ENCODE results near the gene KPNA2.
A peak's percentile ranks its signal among the peaks of the same experiment; 100 is the strongest.
"Not testable (repeated sequence)": the region's sequence is repeated elsewhere in the genome, so short reads cannot be mapped to it uniquely, and the experiment has no call there.

The KPNA2 gene

DNA sequence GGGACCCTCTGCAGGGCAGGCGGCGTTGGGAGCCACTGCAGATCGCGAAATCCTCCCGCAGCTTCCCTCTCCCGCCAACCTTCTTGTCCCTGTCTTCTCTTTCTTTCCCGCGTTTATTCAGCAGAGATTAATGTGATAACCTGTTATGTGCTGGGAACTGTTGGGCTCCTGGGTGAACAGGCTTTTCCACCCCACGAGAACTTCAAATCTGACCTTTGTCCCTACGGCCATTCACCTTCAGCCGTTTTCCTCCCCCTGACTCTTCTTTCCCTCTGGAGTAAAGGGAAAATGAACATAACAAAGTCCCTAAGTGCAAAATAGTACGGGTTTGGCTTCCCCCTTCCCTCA is 15.2 kb upstream of the KPNA2 start:
- no peak for DNase-seq

DNA sequence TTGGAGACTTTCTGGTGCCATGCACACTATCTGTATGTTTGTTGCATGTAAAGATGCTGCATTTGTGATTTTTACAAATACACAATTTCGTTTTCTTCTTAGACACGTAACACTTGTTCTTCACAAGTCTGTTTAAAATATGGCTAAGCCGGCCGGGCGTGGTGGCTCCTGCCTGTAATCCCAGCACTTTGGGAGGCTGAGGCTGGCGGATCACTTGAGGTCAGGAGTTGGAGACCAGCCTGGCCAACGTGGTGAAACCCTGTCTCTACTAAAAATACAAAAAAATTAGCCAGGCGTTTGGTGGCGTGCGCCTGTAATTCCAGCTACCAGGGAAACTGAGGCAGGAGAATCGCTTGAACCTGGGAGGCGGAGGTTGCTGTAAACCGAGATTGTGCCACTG is 14.7 kb upstream of the KPNA2 start:
- not testable (repeated sequence) for DNase-seq

DNA sequence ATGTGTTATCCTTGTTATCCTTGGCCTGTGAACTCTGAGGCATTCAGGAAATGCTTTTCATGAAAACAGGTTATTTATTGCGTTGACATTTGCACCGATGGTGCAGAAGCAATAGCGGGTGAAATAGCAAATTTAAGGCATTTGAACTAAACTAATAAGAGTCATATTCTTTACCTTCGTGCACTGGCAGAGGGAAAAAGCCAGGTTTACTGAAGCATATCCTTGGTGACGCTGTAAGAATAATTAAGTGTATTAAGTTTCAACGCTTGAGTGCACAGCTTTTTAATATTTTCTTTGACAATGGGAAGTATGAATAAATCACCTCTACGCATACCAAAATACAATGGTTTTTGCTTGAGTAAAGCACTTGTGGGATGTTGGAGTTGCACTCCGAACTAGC is 13.6 kb upstream of the KPNA2 start:
- DNase-seq = no peak

DNA sequence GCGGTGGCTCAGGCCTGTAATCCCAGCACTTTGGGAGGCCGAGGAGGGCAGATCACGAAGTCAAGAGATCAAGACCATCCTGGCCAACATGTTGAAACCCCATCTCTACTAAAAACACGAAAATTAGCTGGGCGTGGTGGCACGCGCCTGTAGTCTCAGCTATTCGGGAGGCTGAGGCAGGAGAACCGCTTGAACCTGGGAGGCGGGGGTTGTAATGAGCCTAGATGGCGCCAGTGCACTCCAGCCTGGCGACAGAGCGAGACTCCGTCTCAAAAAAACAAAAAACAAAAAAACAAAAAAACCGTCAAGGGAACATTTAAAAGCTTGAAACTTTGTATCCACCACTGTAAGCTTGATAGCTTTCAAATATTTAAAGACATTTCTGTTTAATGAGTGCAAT is 13.0 kb upstream of the KPNA2 start:
- DNase-seq = not testable (repeated sequence)

DNA sequence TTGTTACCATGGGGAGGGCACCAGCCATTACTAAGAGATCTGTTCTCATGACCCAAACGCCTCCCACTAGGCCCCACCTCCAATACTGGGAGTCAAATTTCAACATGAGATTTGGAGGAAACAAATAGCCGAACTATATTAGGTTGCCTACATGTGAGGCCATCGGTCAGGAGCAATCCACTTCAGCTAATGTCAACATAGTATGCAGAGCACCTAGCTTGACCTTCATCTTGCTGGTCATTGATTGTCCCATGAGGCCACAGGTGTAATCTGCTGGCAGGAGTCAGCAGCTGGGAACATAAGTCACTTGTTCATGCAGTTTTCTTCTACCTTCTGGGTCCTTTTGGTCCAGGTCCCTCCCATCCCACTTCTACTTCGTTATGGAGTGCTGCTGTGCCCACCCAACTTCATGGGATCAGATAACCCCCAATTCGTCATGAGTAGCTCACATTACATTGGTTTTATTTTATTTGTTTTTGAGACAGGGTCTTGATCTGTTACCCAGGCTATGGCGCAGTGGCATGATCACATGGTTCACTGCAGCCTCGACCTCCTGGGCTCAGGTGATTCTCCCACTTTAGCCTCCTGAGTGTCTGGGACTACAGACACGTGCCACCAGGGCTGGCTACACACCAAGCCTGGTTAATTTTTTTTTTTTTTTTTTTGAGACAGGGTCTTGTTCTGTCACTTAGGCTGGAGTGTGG is 5.9 kb upstream of the KPNA2 start:
- DNase-seq = no peak

DNA sequence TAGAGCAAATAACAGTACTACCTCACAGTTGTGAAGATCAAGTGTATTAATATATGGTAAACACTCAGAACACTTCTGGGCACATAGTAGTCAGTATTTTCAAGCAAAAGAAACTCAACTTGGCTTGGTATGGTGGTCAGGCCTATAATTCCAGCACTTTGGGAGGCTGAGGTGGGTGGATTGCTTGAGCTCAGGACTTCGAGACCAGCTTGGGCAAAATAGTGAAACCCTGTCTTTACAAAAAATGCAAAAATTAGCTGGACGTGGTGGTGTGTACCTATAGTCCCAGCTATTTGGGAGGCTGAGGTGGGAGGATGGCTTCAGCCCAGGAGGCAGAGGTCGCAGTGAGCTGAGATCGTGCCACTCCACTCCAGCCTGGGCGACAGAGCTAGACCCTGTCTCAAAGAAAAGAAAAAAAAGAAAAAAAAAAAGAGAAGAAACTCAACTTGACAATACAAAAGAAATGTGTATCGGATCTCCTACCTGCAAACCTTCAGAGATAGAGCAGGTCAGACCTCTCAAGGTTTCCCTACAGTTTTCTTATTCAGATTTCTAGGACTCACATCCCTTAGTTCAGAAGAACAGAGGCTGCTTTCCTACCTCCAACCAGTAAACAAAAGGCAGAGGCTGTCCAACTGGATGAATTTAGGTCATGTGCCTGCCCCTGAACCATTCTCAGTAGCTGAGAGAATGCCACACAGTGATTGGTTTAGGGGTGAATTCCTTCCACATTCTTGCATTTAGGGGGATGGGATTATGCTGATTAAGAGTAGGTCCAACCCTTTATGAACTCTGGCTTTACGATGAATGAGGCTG is 1.7 kb upstream of the KPNA2 start:
- peak in 1 of 2 experiments; percentile 22 for DNase-seq

DNA sequence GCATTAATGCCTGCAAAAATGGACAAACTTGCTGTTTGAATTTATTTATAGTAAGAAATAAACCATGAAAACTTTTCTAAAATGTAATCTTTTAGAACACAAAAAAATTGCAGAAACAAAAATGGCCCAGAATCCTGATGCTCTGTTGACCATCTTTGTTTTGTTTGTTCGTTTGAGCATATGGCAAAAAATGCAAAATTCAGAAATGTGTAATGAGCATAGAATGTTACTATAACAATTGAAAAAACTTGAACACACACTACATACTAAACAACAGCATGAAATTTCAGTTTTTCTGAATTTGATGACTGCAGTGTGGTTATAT is 1.1 kb upstream of the KPNA2 start:
- no peak for DNase-seq

DNA sequence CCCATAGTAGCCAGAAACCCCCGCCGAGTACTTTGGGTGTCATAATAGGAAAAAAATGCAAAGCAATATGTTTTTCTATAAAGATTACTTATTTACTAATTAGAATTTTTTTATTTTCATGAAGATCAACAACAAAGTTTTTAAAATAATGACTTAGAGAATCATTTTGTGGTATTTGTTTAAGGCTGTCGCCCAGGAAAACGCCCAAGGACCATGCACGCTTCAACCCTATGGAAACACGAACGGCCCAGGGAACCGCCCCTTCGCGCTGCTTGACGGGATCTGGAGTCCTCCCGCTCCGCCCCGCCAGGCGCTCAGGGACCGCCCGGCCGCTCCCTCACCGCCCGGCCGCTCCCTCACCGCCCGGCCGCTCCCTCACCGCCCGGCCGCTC is 408 bp upstream of the KPNA2 start:
- DNase-seq = peak; percentile 99

DNA sequence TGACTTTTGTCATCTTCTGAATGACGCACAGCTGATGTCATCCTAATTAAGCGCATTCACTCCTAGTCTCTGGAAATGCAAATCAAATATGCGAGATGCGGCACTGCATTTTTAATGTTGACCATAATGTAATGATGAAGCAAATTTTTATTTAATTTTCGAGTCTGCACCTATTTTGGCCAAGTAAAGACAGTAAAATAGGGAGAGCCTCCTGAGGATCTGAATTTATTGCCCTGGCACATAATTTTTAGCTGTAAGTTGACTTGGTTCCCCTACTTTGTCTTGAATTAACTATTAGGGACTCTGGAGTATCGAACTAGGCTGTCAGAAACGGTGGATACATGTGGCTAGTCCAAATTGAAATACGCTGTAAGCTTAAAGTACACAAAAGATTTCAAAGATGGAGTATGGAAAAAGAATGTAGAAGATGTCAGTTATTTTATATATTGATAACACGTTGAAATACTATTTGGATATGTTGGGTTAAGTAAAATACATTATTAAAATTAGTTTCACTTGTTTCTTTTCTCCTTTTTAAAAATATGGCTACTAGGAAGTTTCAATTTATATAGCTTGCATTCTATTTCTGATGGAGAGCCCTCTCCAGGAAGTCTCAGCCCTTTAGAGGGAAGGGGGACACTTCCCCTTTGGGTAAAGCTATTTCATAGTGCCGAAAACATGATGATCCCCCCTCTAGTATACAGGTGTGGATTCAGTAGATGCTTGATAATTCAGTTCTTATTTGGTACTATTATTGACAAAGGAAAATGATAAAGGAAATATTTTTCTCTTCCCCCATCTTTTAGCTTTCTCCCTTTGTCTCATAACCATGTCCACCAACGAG is 991 bp downstream of the KPNA2 start:
- peak in 1 of 2 experiments; percentile 7 for DNase-seq

DNA sequence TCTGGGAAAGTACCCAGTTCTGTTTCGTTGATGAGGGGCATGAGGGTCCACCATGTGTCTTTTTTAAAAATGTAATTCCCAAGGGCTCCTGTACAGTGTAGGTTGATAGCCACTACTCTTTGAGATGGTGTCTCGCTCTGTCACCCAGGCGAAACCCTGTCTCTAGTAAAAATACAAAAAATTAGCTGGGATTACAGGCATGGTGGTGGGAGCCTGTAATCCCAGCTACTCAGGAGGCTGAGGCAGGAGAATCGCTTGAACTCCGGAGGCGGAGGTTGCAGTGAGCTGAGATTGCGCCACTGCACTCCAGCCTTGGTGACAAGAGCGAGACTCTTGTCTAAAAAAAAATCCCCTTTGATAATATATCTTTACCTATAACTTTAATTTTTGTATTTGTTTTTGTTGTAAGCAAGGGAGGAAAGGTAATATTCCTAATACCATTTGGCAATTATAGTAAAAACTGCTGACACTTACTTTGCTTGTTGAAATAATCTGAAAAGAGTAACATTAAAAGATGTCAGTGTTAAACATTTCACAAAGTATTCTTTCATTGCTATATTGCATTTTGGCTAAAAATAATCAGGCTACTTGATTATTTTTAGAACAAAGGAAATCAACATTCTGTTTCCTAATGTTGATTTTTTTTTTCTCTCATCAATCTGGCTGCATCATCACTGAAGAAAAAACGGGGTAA is 11.8 kb downstream of the KPNA2 start:
- DNase-seq = no peak

DNA sequence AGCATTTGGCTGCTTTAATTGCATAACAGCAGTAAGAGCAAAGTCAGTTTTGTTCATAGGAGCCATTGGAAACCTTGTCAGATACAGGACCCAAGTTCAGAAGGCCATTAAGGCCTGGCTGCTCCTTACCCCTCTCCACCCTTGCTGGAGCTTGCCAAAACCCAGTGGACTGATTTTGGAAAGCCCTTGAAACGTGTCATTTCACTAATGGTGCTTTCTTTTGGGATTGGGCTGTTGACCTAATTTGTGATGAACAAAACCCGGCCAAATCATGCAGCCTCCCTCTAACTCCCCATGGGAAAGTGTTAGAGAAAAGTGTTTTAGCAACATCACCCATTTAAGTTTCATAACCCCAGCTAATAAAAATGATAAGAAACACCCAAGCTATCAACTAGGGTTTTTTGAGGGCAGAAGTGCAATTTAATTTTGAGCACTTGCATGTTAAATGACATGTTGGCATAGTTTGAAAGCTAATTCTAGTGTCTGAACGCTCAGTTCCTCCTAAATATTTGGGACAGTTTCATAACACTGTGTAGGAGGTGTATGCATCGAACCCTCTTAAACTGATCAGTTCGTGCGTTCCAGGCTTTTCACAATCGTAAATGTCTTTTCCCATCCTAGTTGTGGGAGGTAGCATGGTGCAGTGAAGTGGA is 12.5 kb downstream of the KPNA2 start:
- not testable (repeated sequence) for DNase-seq

DNA sequence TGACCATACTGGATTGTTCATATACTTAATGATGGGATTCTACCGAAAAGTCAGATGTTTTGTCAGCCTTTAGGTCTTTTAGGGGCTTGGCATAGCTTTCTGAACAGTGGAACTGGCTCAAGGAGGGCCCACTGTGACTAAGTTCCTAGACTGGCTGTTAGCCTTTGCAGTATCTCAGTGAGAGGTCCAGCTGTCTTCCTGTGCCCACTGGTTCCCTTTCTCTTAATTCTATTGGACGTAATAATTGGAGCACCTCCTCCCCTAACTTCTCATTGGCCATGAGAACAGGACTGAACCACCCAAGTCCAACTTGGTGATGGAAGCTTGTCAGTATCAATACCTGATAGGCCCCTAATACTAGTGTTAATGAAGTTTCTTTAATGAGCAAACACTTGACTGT is 13.5 kb downstream of the KPNA2 start:
- peak in 1 of 2 experiments; percentile 21 for DNase-seq

DNA sequence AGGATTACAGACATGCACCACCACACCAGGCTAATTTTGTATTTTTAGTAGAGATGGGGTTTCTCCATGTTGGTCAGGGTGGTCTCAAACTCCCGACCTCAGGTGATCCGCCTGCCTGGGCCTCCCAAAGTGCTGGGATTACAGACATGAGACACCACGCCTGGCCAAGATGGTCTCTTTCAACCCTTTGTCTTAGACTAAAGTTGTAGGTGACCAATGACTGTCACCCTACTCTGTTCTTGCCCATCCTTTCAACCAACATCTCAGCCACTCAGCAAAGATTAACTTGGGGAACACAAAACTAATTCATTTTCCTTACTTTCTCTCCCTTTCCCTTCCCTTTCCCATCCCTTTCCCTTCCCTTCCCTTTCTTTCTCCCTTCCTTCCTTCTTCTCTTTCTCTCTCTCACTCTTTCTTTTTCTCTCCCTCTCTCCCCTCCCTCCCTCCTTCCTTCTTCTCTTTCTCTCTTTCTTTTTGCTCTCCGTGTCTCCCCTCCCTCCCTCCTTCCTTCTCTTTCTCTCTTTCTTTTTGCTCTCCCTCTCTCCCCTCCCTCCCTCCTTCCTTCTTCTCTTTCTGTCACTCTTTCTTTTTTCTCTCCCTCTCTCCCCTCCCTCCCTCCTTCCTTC is 14.4 kb downstream of the KPNA2 start:
- DNase-seq = not testable (repeated sequence)

DNA sequence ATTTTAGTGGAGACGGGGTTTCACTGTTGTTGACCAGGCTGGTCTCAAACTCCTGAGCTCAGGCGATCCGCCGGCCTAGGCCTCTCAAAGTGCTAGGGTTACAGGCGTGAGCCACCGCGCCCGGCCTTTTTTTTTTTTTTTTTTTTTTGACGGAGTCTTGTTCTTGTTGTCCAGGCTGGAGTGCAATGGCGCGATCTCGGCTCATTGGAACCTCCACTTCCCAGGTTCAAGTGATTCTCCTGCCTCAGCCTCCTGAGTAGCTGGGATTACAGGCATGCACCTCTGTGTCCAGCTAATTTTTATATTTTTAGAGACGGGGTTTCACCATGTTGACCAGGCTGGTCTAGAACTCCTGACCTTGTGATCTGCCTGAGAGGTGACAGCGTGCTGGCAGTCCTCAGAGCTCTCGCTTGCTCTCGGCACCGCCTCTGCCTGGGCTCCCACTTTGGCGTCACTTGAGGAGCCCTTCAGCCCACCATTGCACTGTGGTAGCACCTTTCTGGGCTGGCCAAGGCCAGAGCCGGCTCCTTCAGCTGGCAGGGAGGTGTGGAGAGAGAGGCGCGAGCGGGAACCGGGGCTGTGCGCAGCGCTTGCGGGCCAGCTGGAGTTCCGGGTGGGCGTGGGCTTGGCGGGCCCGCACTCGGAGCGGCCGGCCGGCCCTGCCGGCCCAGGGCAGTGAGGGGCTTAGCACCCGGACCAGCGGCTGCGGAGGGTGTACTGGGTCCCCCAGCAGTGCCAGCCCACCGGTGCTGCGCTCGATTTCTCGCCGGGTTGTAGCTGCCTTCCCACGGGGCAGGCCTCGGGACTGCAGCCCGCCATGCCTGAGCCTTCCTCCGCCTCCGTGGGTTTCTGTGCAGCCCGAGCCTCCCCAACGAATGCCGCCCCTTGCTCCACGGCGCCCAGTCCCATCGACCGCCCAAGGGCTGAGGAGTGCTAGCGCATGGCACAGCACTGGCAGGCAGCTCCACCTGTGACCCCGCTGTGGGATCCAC is 16.1 kb downstream of the KPNA2 start:
- DNase-seq = not testable (repeated sequence)

DNA sequence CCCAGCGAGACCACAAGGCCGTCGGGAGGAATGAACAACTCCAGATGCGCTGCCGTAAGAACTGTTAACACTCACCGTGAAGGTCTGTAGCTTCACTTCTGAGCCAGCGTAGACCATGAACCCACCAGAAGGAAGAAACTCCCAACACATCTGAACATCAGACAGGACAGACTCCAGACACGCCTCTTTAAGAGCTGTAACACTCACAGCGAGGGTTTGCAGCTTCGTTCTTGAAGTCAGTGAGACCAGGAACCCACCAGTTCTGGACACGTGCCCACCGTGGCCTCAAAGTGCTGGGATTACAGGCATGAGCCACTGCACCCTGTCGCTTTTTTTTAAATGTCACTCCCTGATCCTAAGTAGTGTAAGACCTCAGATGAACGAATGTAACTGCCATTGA is 17.3 kb downstream of the KPNA2 start:
- DNase-seq = no peak

DNA sequence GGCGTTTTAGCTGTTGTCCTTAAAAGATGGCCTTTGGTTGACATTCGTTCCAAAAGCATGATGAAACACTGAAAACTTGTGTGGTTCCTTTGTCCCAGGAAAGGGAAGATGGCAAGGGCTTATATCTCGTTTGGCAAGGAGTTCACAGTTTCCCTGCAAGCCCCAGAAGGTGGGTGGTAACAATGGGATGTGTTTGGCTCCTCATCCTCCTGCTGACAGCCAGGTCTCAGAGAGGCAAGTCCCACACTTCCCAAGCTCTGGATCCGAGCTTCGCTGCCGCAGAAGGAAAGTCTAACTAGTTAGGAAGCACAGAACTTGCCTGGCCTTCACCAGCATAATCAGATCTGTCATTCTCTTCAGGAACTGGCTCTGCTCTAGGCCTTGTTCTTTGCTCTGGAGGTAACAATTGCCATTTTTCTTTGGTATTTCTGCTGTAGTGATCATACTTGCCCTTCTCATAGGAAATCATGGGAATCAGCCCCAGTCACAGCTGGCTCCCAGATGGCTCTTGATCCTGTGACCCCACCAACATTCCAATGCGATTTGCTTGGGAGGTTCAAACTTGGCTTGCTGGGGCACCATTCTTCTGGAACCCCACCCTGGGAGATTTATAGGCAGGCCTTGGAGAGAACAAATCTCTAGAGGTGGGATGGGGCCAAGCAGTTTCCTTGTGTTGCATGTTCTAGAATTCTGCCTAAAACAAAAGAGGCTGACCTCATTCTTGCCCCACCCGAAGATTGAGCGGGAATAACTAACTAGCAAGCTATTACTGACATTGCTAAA is 17.9 kb downstream of the KPNA2 start:
- DNase-seq = no peak

DNA sequence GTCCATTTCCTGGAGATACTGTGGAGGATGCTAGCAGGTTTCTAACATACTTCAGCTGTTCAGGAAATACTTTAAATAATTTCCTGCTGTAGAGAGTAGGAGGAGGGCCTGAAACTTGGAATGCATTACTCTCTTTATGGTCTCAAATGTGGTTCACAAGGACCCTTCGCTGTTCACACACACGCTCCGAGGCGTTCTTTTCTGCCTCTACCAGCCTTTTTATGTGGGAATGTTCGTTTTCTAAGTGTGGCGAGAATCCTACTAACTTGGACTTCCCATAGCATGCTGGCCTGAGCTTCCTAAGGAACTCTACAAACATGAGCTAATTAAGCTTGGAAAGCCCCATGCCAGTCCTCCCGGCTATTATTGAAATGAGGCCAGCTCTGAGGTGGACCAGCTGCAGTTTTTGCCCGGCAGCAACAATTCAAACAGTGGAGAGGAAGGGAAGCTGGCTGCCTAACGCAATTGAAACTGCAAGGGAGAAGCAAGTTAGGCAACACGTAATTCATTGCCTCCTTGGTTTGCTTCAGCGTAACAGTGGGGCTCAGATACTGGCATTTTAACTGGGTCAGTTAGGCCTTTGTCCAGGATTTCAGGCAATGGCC is 18.9 kb downstream of the KPNA2 start:
- DNase-seq = no peak

DNA sequence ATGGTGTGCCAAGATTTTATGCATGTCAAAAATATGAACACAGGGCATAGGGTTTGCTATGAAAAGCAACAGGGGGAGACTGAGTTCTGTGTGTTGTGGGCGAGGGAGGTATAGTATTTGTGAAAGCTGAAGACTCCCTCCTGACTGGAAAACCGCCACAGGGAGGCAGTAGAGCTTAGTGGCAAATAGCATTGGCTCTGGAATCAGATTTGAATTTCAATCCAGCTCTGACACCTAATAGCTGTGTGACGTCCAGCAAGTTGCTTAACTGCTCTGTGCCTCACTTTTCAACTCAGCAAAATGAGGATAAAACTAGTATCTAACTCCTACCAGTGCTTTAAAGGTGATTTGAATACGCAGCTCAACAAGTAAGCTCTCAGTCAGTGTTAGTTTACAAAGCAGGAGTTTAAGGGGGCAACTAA is 22.0 kb downstream of the KPNA2 start:
- peak in 1 of 2 experiments; percentile 54 for DNase-seq

DNA sequence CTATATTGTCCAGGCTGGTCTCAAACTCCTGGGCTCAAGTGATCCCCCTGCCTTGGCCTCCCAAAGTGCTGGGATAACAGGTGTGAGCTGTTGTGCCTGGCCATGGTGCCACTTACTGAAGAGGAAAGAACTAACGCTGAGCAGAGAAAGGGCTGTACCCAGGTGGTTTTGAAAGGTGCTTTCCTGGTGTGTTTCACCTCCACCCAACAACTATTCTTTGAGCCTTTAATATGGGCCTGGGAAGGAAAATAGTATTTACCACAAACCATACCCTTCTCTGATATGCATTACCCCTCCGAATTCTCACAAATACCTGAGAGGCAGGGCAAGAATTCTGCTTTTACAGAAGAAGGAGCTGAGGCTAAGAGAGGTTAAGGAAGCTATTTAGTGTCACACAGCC is 24.8 kb downstream of the KPNA2 start:
- DNase-seq = no peak
